ENCODE measurements around the gene WNT7B.

WNT7B gene

GRCh38 chr22:45886540-45886939 is 90.4 kb downstream of the WNT7B start:
- TF ChIP-seq CTCF (IDR thresholded peaks at IDR 0.05), result no peak

- no peak for TF ChIP-seq CTCF (IDR thresholded peaks at IDR 0.05)
Measured at GRCh38 chr22:45885941-45886395, 91.0 kb downstream of the WNT7B start.

DNA sequence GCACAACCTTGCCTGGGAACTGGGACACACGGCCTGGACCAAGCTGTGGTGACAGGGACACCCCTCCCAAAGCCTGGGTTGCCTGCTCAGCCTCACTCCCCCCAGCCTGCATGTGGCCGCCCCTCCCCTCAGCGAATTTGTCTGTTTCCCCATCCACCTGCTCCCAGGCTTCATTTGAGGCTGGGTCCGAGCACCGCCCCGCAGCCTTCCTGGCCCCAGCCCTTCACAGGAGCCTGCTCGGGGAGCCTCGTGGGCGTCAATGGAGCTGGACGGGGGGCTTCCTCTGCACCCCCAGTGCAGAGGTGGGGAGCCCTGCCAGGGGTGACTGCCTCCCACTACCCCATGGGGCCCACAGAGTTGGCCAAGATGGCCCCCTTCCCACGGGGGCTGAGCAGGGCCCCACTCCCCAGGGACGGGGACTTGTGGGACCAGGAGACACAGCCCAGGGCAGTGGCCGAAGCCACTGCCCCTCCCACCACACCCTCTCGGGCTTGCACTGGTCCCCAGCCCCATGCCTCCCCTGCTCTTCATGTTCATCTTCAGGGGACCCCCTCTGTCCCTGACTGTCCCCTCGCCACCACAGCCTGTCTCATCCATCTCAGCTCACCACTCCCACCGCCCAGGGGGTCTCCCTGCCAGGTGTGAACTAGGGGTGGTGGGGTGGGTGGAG is 91.7 kb downstream of the WNT7B start:
- TF ChIP-seq CTCF (IDR thresholded peaks at IDR 0.05), result no peak

GRCh38 chr22:45884201-45885062 is 92.5 kb downstream of the WNT7B start:
- TF ChIP-seq CTCF (IDR thresholded peaks at IDR 0.05), result no peak

DNA sequence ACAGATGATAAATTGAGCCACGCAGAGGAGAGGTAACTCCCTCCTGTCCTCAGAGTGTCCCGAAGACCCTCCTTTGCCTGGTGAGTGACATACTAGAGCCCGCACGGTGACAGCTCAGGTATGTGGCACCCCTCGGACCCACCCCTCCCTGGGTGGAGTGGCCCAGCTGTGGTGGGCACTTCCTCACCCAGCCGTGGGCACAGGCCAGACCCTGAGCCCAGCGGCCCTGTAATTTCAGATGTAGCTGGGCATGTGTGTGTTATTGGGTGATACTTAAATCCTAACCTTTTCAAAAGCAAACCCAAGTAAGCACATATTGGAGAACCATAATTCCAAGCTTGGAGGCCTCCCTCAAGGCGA is 93.2 kb downstream of the WNT7B start:
- no peak for TF ChIP-seq CTCF (IDR thresholded peaks at IDR 0.05)

DNA sequence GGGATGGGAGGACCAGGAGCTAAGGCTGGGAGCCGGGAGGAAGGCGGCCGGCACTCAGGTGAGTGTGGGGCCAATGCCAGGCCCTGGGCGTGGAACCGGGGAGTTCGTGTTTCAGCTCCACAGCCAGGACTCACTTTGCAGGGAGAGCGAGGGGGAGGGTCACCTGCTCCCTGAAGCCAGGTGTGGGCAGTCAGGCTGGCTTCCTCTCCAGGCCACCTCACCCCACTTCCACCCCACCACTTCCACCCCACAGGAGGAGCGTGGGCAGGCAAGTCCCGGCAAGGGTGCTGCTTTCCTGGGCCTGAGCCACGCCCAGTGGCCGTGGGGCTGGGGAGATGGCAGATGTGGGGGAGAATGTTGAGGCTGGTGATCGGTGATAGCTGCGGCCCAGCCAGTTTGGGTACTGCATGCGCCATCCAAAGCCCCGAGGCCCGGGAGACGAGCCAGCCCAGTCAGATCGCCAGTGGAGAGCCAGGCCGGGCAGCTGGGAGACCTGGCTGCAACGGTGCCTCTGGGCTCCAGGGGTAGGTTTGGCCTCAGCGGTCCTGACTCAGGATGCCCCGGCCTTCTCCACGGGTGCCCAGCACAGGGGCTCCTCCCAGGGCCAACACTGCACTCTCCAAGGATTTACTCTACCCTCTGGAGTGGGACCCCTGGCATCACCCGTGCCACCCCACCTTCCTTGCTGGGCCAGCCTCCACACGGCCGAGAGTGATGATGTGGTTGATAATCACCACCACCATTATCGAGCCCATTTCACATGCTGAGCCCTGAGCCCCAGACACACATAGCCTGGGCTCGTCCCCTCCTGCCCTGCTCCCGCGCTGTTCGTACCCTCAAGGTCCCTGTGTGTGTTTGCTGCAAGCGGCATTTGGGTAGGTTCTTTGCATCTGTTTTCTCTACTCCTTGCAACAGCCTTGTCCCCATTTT is 93.8 kb downstream of the WNT7B start:
- no peak for TF ChIP-seq CTCF (IDR thresholded peaks at IDR 0.05)

DNA sequence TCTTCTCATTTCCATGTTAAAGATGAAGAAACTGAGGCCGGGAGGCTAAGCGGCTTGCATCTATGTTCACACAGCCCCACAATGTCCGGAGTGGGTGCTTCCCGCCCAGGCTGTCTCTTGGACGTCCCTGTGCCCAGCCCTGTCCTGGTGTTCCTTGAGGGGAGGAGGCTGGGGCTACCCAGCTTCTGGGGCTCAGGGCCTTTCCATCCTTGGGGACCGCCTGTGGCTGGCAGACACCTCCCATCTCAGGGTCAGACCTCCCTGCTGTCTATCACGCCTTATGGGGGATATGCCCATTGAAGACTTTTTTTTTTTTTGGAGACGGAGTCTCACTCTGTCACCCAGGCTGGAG is 95.5 kb downstream of the WNT7B start:
- no peak for TF ChIP-seq CTCF (IDR thresholded peaks at IDR 0.05)

Data from LNCAP (cell line).